NCI-H446 treated with DMSO at 0.1 percent for 48 hours (cell line): ENCODE results near the gene SNN.

Experiments
- DNase-seq: peaks from one replicate; lab custom pipeline; 2025; lab: John Stamatoyannopoulos, UW

The SNN gene

DNA sequence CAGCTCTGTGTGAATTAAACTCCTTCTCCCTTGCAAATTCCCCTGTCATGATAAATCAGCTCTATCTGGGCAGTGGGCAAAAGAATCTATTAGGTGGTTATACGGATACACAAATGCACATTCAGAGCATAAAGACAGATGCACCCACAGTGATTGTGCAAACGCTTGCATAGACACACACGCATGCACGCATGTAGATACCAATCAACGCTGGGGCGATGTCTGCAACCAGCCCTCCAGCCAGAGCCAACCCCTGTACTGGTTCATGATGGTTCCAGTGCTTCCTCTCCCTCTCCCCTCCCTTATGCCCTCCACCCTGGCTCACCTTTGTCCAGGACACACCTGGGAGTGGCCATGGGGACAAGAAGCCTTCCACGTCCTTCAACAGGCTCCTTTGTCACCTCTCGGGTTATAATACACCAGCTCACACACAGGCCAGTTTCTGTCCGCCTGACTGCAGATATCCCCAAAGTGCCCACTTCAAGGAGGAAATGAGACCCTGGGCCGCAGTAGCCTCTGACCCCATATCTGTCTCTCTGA lies 33.1 kb upstream of the SNN start:
- no peak for DNase-seq

GRCh38 chr16:11635679-11636171 lies 32.5 kb upstream of the SNN start:
- no peak for DNase-seq

DNA sequence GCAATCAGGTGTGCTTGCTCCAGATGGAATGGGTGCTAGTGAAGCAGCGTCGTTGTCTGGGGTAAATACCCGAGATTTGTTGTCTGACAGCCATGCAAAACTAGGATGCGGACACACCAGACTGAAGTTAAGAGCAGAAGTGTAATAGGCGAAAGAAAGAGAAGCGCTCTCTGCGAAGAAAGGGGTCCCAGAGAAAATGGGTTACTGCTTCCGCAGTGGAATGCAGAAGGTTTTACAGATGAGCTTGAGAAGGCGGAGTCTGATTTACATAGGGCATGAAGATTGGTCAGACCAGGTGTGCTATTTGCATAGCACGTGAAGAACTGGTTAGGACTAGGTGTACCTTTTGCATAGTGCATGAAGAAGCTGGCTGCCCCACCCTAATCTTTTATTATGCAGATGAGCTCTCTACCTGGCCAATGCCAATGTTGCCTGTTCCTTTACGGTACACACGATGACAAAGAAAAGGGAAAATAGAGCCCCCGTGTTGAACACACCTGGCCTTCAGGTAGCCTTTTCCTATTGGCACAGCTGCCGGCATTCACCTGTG lies 32.0 kb upstream of the SNN start:
- DNase-seq, result no peak

- DNase-seq, result no peak
Observed at GRCh38 chr16:11637320-11637719, 30.9 kb upstream of the SNN start.

GRCh38 chr16:11638140-11638539 lies 30.1 kb upstream of the SNN start:
- DNase-seq, result no peak

GRCh38 chr16:11639008-11639562 lies 29.2 kb upstream of the SNN start:
- no peak for DNase-seq

- DNase-seq, result peak; percentile 92
Observed at GRCh38 chr16:11639925-11640899, 28.0 kb upstream of the SNN start.

- DNase-seq, result peak; percentile 52
Observed at GRCh38 chr16:11640987-11641817, 27.1 kb upstream of the SNN start.

DNA sequence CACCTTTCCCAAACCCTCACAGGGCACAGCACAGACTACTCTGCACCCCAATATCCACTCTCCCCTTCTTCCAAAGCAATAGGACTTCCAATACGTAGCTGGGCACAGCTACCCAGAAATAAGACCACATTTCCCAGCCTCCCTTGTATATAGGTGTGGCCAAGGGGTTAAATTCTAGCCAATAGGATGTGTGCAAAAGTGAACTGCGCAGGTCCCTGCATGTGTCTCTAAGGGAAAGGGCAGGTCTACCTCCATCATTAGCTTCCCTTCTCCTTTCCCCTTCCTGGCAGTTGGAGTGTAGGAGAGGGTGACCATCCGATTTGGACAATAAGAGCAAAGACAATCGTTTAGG lies 25.5 kb upstream of the SNN start:
- no peak for DNase-seq

- DNase-seq, result no peak
Observed at GRCh38 chr16:11649276-11649675, 19.0 kb upstream of the SNN start.

DNA sequence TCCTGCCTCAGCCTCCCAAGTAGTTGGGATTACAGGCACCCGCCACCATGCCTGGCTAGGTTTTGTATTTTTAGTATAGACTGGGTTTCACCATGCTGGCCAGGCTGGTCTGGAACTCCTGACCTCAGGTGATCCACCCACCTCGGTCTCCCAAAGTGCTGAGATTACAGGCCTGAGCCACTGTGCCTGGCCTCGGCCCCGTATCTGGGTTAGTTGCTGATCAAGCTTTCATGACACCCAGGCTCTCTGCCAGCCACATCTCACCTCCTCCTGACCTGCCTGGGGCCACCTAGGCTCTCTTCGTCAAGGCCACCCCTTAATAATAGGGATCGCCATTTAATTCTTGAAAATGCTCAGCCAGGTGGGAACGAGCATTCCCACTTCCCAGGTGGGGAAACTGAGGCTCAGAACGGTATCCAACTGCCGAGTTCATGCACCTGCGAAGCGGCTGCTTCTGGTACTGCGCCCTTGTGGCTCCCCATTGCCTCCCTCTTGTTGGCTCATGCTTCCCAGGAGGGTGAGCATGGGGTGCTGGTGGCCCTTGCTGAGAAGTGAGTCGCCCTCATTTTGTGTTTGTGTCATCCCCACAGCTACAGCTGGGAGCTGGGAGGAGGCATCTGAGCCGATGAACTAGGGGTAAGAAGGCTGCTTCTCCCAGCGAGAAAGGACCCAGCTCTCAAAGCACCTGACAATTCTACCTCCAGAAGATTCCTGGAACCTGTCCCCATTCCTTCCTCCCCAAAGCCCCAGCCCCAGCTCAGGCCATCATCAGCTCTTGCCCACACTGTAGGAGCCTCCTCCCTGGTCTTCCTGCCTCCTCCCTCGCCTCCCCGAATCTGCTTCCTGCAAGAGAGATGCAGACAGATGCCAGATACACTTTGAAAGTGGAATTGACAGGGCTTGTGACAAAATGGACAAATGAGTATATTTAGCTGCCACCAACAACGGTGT lies 17.3 kb upstream of the SNN start:
- no peak for DNase-seq

DNA sequence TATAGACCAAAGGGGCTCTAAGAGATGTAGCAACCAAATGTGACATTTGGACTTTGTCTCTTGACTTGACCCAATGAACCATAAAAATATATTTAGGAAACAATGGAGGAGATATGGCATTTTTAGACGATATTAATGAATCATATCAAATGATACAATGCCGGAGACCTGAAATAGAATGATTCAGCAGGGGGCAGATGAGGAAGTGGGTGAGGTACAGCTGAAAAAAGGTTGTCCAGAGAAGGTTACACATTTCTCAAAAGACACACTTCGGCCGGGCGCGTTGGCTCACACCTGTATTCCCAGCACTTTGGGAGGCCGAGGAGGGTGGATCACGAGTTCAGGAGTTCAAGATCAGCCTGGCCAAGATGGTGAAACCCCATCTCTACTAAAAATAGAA lies 16.5 kb upstream of the SNN start:
- no peak for DNase-seq

DNA sequence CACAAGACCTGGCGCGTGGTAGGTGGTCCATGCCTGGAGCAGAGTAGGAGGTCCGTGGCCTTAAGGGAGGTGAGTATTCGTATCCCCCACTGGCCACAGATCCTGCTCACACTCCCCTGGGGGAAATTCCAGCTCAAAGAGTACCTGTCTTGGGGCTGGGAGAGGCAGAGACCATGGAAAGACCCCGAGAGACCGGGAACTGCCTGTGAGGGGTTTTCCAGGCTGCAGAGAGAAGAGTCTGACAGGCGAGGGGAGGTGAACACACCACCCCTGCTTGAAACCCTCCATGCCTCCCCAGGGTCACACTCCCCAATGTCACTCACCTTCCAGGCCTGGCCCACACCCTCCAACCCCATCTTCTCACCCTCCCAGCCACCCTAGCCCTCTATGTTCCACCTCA lies 12.6 kb upstream of the SNN start:
- DNase-seq, result no peak

GRCh38 chr16:11657556-11657955 lies 10.7 kb upstream of the SNN start:
- DNase-seq, result no peak

DNA sequence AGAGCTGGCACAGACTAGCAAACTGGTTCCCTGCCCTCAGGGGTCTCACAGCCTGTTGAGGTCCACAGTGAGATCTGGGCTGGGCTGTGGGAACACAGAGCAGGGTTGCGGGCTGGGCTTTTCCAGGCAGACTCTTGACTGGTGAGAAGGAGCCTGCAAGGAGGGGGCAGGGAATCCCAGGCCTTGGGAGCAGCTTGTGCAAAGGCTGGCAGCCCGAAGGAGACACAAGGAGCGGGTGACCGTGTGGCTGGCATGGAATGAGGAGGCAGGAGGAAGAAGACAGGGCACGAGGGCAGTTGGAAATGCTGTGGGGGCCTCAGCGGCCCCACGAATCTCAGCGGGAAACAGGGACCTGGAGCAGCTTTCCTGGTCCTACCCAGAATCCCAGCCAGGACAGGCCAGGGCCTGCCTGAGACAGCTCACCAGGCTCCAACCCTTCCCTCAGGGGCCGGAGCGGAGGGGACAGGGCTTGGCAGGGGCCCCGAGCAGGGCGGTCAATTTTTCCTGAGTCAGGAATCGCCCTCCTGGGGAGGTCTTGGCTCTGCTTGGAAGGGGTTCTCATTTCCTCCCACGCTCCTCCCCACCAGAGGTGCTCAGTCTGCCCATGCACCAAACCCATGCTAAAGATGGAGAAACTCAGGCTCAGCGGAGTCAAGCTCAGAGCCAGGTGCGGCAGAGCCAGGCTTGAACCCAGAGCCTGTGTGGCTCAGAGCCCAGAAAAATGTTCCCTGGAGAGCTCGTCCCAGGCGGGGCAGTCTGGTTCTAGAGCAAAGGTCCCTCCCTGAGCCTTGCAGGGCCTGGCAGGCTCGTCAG lies 9.2 kb upstream of the SNN start:
- peak; percentile 59 for DNase-seq

GRCh38 chr16:11660565-11660964 lies 7.7 kb upstream of the SNN start:
- no peak for DNase-seq

DNA sequence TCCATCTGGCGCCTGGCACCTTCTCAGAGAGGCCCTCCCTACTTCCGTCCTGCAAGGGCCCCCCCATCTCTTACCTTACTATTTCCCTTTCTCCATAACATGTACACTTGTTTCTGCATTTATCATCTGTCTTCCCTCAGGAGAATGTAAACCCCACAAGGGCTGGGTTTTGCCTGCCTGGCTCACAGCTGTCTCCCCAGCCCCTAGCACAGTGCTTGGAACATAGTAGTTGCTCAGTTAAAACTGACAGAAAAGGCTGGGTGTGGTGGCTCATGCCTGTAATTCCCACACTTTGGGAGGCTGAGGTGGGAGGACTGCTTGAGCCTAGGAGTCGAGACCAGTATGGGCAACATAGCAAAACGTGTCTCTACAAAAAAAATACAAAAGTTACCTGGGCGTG lies 5.7 kb upstream of the SNN start:
- DNase-seq, result no peak

GRCh38 chr16:11665071-11665491 lies 3.2 kb upstream of the SNN start:
- DNase-seq, result peak; percentile 24

DNA sequence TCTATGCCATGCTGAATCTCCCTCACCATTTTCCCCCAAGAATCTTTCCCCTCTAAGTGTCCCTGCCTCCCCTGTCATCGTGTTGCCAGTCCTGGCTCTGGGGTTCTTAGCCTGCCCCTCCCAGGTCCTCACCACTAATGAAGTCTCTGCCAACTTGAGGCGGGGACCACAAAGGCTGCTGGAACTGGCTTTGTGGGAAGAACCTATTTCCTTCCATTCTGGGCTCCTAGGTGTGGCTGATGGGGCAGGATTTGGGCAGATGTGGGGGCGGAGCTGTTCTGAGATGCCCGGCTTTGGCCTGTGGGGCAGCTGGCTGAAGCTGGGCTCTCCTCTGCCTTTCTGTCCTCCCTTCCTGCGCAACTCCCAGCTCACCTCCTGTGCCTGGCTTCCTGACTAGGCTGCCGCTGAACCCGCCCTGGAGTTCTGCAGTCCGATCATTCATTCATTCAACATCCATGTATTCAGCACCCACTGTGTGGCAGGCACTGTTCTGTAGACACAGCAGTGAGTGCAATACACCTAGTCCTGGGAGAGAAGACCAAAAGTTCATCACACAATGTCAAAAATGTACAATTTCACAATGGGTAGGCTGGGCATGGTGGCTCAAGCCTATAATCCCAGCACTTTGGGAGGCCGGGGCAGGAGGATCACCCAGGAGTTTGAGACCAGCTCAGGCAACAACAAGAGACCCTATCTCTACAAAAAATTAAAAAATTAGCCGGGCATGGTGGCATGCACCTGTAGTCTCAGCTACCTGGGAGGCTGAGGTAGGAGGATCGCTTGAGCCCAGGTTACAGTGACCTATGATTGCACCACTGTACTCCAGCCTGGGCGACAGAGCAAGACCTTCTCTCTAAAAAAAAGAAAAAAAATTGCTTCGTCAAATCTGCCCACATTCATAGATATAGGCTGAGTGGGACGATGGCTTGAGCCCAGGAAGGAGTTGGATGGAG lies 1.9 kb upstream of the SNN start:
- DNase-seq, result no peak
